ENCODE results near the gene GFI1. TPM values are rescaled to one million over a fixed set of nuclear protein-coding genes. Genes with fewer than 3 reads are reported as not detected.

GFI1 gene
- total and polyA plus RNA-seq, 2 of the 8 experiments (the other 6 are each of a cell fraction or from before 2014, with no cell fraction given) = 0.08 to 0.17 TPM

DNA sequence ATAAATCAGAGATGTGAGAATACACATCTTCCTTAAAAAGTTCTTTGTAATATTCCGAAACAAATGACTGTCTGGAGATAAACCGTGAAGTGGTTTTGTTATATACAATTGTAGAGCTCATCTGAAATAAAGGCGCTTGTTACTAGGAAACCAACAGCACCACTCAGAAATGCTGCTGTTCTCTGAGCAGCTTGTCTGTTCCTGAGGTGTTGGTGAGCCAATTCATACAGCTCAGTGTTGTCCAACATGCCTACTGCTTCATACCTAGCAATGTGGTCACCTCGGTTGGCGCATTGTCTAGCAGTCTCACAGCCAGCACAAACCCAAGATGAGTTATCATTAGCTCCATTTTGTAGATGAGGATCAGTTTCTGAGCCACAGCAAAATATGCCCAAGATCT, 44.4 kb downstream of the GFI1 start:
- ChIA-PET CTCF (ENCODE audit: partially characterized antibody) (interaction anchor here (0.6 to 0.8 kb wide), 3 partner anchors 32 to 886 kb away, joined by 3 read pairs; no protein-coding TSS in a partner anchor), POLR2A (ENCODE audit: partially characterized antibody) (no interaction called here)
- Histone ChIP-seq H3K27me3 (replicated peaks in 1 of 4; ENCODE audit: control insufficient read depth in 3 of 4, extremely low read depth in 1 of 4, insufficient read depth in 3 of 4, low read length in 3 of 4) (no peaks in the 10 kb centered on the region; a peak in 1 of 7 replicates), H3K4me2 (ENCODE audit: insufficient read depth in 1 of 2, low read depth in 2 of 2, low read length in 2 of 2) (peak overlapping the region in 1 of 2 experiments; percentile 58; a peak in 1 of 4 replicates), H4K91ac (replicated peaks; ENCODE audit: insufficient read length, low read length) (peak overlapping the region; percentile 62), H3K14ac (ENCODE audit: insufficient read length) (no peak overlapping the region), H3K36me3 (ENCODE audit: control insufficient read depth in 2 of 4, insufficient read depth in 4 of 4, low read length in 3 of 4) (no peaks in the 10 kb centered on the region; a peak in 1 of 8 replicates), H3K79me1 (ENCODE audit: low read depth, low read length) (no peaks in the 10 kb centered on the region), H2AFZ (ENCODE audit: low read length) (peak overlapping the region; percentile 50; the same call in 1 of the 2 replicates), H3K18ac (ENCODE audit: extremely low read depth, low read length) (peak overlapping the region; percentile 48; the same call in 1 of the 2 replicates), H2BK5ac (ENCODE audit: low read depth, low read length) (peak overlapping the region; percentile 60; the same call in 1 of the 2 replicates), H3K4me1 (replicated peaks in 1 of 4; ENCODE audit: control insufficient read depth in 3 of 4, insufficient read depth in 4 of 4, low read length in 3 of 4) (peaks cover 0 to 7% (median 1%) of the 10 kb centered on the region in 4 experiments; a peak in 1 of 7 replicates), H3K79me2 (ENCODE audit: control insufficient read depth in 1 of 2, insufficient read depth in 2 of 2, low read length in 2 of 2) (no peaks in the 10 kb centered on the region), H3K4me3 (ENCODE audit: extremely low read depth in 1 of 4, insufficient read depth in 2 of 4, low read depth in 3 of 4, low read length in 4 of 4) (no peak overlapping the region), H2BK120ac (replicated peaks; ENCODE audit: low read depth, low read length) (peak overlapping the region; percentile 13), H4K5ac (ENCODE audit: insufficient read length, low read depth, low read length) (no peak overlapping the region), H3K27ac (ENCODE audit: low read depth, low read length) (no peak overlapping the region), H3K23ac (ENCODE audit: insufficient read length) (no peak overlapping the region), H3K56ac (replicated peaks; ENCODE audit: insufficient read length, low read depth, low read length) (no peak overlapping the region), H2BK20ac (ENCODE audit: low read length) (no peak overlapping the region), H3K23me2 (ENCODE audit: low read depth, low read length) (no peaks in the 10 kb centered on the region), H2BK12ac (ENCODE audit: low read depth, low read length) (peak overlapping the region; percentile 95), H3K9me3 (ENCODE audit: insufficient read depth in 2 of 2, low read depth in 1 of 2, low read length in 1 of 2) (0 out of 4 replicates have a peak, but pooled peaks cover 0 to 2% of the 10 kb centered on the region in 2 experiments), H2BK15ac (ENCODE audit: low read length) (peak overlapping the region; percentile 92; the same call in 1 of the 2 replicates), H4K8ac (ENCODE audit: extremely low read depth, insufficient read depth, low read length) (no peak overlapping the region; the same call in 1 of the 2 replicates), H4K20me1 (replicated peaks in 1 of 2; ENCODE audit: control insufficient read depth in 1 of 2, insufficient read depth in 2 of 2, low read length in 2 of 2) (no peaks in the 10 kb centered on the region), H2AK5ac (ENCODE audit: low read depth, low read length) (0 out of 2 replicates have a peak overlapping the region, but pooled peaks have one; percentile 82), H3K4ac (replicated peaks; ENCODE audit: insufficient read length, low read depth, low read length) (no peak overlapping the region), H3K9ac (replicated peaks in 1 of 4; ENCODE audit: extremely low read depth in 1 of 4, low read depth in 3 of 4, low read length in 3 of 4) (no peak overlapping the region)
- no peak for DNase-seq (ENCODE audit: low read depth in 1 of 2, low spot score in 2 of 2)
- 95% methylated on average over 5 of the region's 5 CpGs; no CpG with 5 or more reads in 1 of the 2 experiments for WGBS, 2 experiments (ENCODE audit: extremely low coverage in 1 of 2, insufficient coverage in 1 of 2, insufficient read length in 1 of 2, insufficient replicate concordance in 2 of 2, low coverage in 1 of 2, low lambda C conversion rate in 2 of 2, missing lambda C conversion rate in 1 of 2)
- FAIRE-seq = no peak
- TF ChIP-seq EGR1 (IDR thresholded peaks at IDR 0.05; ENCODE audit: borderline replicate concordance, low read depth, low read length) = no peak
- TF ChIP-seq BRCA1 (IDR thresholded peaks at IDR 0.05; ENCODE audit: low read depth, low read length) = no peak

Measured in H1 (cell line).